Osteocyte (in vitro differentiated cells): ENCODE measurements around the gene PLPP3. TPM values are rescaled to one million over a fixed set of nuclear protein-coding genes. Genes with fewer than 3 reads are reported as not detected.

ENCODE experiments used
- DNase-seq: peaks from one replicate; pipeline ENCODE4 v3.0.0; 2021; ENCODE audit warnings: mixed read lengths; ENCODE audit not compliant: unreplicated experiment; ENCODE audit errors: extremely low spot score
- H3K27ac Mint-ChIP-seq: one replicate; pipeline ENCODE4 v1.8.0; 2021; ENCODE audit warnings: mild to moderate bottlenecking, mixed read lengths; ENCODE audit not compliant: unreplicated experiment
- H3K27me3 Mint-ChIP-seq: one replicate; pipeline ENCODE4 v1.8.0; 2021; ENCODE audit warnings: mixed read lengths; ENCODE audit not compliant: unreplicated experiment
- H3K36me3 Mint-ChIP-seq: one replicate; pipeline ENCODE4 v1.8.0; 2021; ENCODE audit warnings: mixed read lengths; ENCODE audit not compliant: unreplicated experiment
- H3K4me1 Mint-ChIP-seq: one replicate; pipeline ENCODE4 v1.8.0; 2021; ENCODE audit warnings: mixed read lengths; ENCODE audit not compliant: unreplicated experiment
- H3K4me3 Mint-ChIP-seq: one replicate; pipeline ENCODE4 v1.8.0; 2021; ENCODE audit warnings: mild to moderate bottlenecking, moderate library complexity, mixed read lengths; ENCODE audit not compliant: unreplicated experiment
- H3K9me3 Mint-ChIP-seq: one replicate; pipeline ENCODE4 v1.8.0; 2021; ENCODE audit warnings: mixed read lengths; ENCODE audit not compliant: unreplicated experiment
- CTCF ChIP-seq: fragments of 200-600 bp; sonication (generic); IDR thresholded peaks from 2 replicates; pipeline ENCODE4 v1.5.0; 2021; ENCODE audit warnings: antibody characterized with exemption, mild to moderate bottlenecking, moderate library complexity
- total RNA-seq: library from RNA; stranded (reverse); gene quantifications from 2 replicates; pipeline ENCODE4 v1.2.1, GENCODE V29; 2021

The PLPP3 gene
- total RNA-seq, 1 donor from 2014 or later, result 157 TPM

- Mint-ChIP-seq H3K27me3 (no peaks in the 10 kb centered on the region), H3K27ac (no peak overlapping the region), H3K9me3 (peaks cover under 1% of the 10 kb centered on the region), H3K36me3 (no peaks in the 10 kb centered on the region), H3K4me1 (peaks cover 15% of the 10 kb centered on the region), H3K4me3 (no peak overlapping the region)
- DNase-seq, result no peak
- no peak for TF ChIP-seq CTCF
Observed at GRCh38 chr1:56583957-56584468, 4.7 kb upstream of the PLPP3 start.

GRCh38 chr1:56580771-56581170 lies 1.4 kb upstream of the PLPP3 start:
- TF ChIP-seq CTCF, result no peak
- Mint-ChIP-seq H3K9me3 (no peaks in the 10 kb centered on the region), H3K4me1 (peaks cover 32% of the 10 kb centered on the region), H3K27ac (no peak overlapping the region), H3K36me3 (peaks cover 3% of the 10 kb centered on the region), H3K4me3 (peak overlapping the region; percentile 34), H3K27me3 (no peaks in the 10 kb centered on the region)
- DNase-seq, result no peak

GRCh38 chr1:56578138-56578962 lies 1.0 kb downstream of the PLPP3 start:
- Mint-ChIP-seq H3K9me3 (no peaks in the 10 kb centered on the region), H3K27ac (peak overlapping the region; percentile 94), H3K4me3 (peak overlapping the region; percentile 96), H3K4me1 (peaks cover 52% of the 10 kb centered on the region), H3K36me3 (peaks cover 9% of the 10 kb centered on the region), H3K27me3 (no peaks in the 10 kb centered on the region)
- DNase-seq, result peak; percentile 84
- TF ChIP-seq CTCF, result no peak

GRCh38 chr1:56577406-56578137 lies 1.8 kb downstream of the PLPP3 start:
- Mint-ChIP-seq H3K27ac (peak overlapping the region; percentile 94), H3K4me1 (peaks cover 60% of the 10 kb centered on the region), H3K27me3 (no peaks in the 10 kb centered on the region), H3K9me3 (no peaks in the 10 kb centered on the region), H3K4me3 (peak overlapping the region; percentile 96), H3K36me3 (peaks cover 14% of the 10 kb centered on the region)
- peak; percentile 10 for TF ChIP-seq CTCF
- no peak for DNase-seq

- H3K4me3 Mint-ChIP-seq, result peak overlapping the region; percentile 96
- H3K9me3 Mint-ChIP-seq, result no peaks in the 10 kb centered on the region
- peaks cover 16% of the 10 kb centered on the region for H3K36me3 Mint-ChIP-seq
- H3K4me1 Mint-ChIP-seq, result peaks cover 65% of the 10 kb centered on the region
- no peak for DNase-seq
- TF ChIP-seq CTCF, result peak; percentile 63
- H3K27me3 Mint-ChIP-seq, result no peaks in the 10 kb centered on the region
- H3K27ac Mint-ChIP-seq, result peak overlapping the region; percentile 94
Observed at GRCh38 chr1:56576880-56577405, 2.4 kb downstream of the PLPP3 start.
